H1 (cell line): ENCODE measurements around the gene DNMT1. TPM values are rescaled to one million over a fixed set of nuclear protein-coding genes. Genes with fewer than 3 reads are reported as not detected.

Source experiments
- CTCF ChIA-PET: fragments of 300-600 bp; sonication (Branson Sonifier 250); formaldehyde crosslinking; loops from one replicate; lab custom pipeline; 2021; ENCODE audit not compliant: partially characterized antibody; lab: Charles Lee
- POLR2A ChIA-PET: fragments of 300-600 bp; sonication (Branson Sonifier 250); formaldehyde crosslinking; loops from one replicate; lab custom pipeline; 2021; ENCODE audit warnings: inconsistent platforms; ENCODE audit not compliant: partially characterized antibody; lab: Charles Lee
- DNase-seq, 2 experiments: peaks; one replicate each; pipeline versions ENCODE4 v3.0.0 to v3.0.0-alpha.2; 2010 to 2022; ENCODE audit warnings: low spot score in 2 of 2, low read depth in 1 of 2, mixed read lengths in 1 of 2
- FAIRE-seq: peaks from 2 replicates; lab custom pipeline; 2011; peaks lifted over from hg19 to GRCh38; lab: Jason Lieb, UNC
- H2AFZ ChIP-seq: 2 replicates; pipeline ENCODE4 v1.8.1; 2012; ENCODE audit warnings: low read length, inconsistent platforms
- H2AK5ac ChIP-seq: 2 replicates; pipeline ENCODE4 v1.6.1; 2013; ENCODE audit warnings: low read depth, low read length
- H2BK120ac ChIP-seq: replicated peaks from 2 replicates; pipeline ENCODE3; 2013; ENCODE audit warnings: low read depth, low read length, inconsistent platforms
- H2BK12ac ChIP-seq: 2 replicates; pipeline ENCODE4 v1.6.1; 2013; ENCODE audit warnings: low read depth, low read length
- H2BK15ac ChIP-seq: 2 replicates; pipeline ENCODE4 v1.6.1; 2013; ENCODE audit warnings: low read length
- H2BK20ac ChIP-seq: 2 replicates; pipeline ENCODE4 v1.6.1; 2013; ENCODE audit warnings: low read length
- H2BK5ac ChIP-seq: 2 replicates; pipeline ENCODE4 v1.6.1; 2013; ENCODE audit warnings: low read depth, low read length
- H3K14ac ChIP-seq: 2 replicates; pipeline ENCODE4 v1.6.1; 2013; ENCODE audit warnings: inconsistent platforms; ENCODE audit not compliant: insufficient read length
- H3K18ac ChIP-seq: 2 replicates; pipeline ENCODE4 v1.6.1; 2013; ENCODE audit warnings: low read length; ENCODE audit errors: extremely low read depth
- H3K23ac ChIP-seq: 2 replicates; pipeline ENCODE4 v1.6.1; 2013; ENCODE audit warnings: inconsistent platforms; ENCODE audit not compliant: insufficient read length
- H3K23me2 ChIP-seq: 2 replicates; pipeline ENCODE4 v1.6.1; 2013; ENCODE audit warnings: low read depth, low read length
- H3K27ac ChIP-seq: 2 replicates; pipeline ENCODE4 v1.6.1; 2011; ENCODE audit warnings: low read depth, low read length, inconsistent platforms
- H3K27me3 ChIP-seq, 4 experiments: replicated peaks in 1 of 4; 1 replicate in 1 of 4; 2 replicates in 3 of 4; pipeline versions ENCODE4 v1.6.1 to v1.8.1; 2011 to 2013; ENCODE audit warnings: low read length in 3 of 4, mild to moderate bottlenecking in 3 of 4, inconsistent platforms in 2 of 4, mixed read lengths in 2 of 4, moderate library complexity in 1 of 4; ENCODE audit not compliant: control insufficient read depth in 3 of 4, insufficient read depth in 3 of 4; ENCODE audit errors: extremely low read depth in 1 of 4
- H3K36me3 ChIP-seq, 4 experiments: 2 replicates each; pipeline versions ENCODE4 v1.6.1 to v1.8.1; 2011 to 2013; ENCODE audit warnings: mild to moderate bottlenecking in 4 of 4, low read length in 3 of 4, moderate library complexity in 2 of 4, control low read depth in 1 of 4, inconsistent platforms in 1 of 4; ENCODE audit not compliant: insufficient read depth in 4 of 4, control insufficient read depth in 2 of 4
- H3K4ac ChIP-seq: replicated peaks from 2 replicates; pipeline ENCODE3; 2013; ENCODE audit warnings: low read length, low read depth, mixed read lengths, inconsistent platforms; ENCODE audit not compliant: insufficient read length
- H3K4me1 ChIP-seq, 4 experiments: replicated peaks in 1 of 4; 1 replicate in 1 of 4; 2 replicates in 3 of 4; pipeline versions ENCODE4 v1.6.1 to v1.8.1; 2011 to 2013; ENCODE audit warnings: low read length in 3 of 4, inconsistent platforms in 2 of 4, mixed read lengths in 1 of 4; ENCODE audit not compliant: insufficient read depth in 4 of 4, control insufficient read depth in 3 of 4
- H3K4me2 ChIP-seq, 2 experiments: 2 replicates each; pipeline versions ENCODE4 v1.6.1 to v1.8.1; 2011 to 2013; ENCODE audit warnings: low read depth in 2 of 2, low read length in 2 of 2, control low read depth in 1 of 2, inconsistent platforms in 1 of 2, mild to moderate bottlenecking in 1 of 2; ENCODE audit not compliant: insufficient read depth in 1 of 2
- H3K4me3 ChIP-seq, 4 experiments: fragments of 200-600, 300-600 bp in 1 of 4; sonication (generic), shearing (Covaris generic), sonication (Bioruptor Twin) in 1 of 4; 2 replicates each; pipeline versions ENCODE4 v1.5.1 to v1.8.1; 2011 to 2016; ENCODE audit warnings: low read length in 4 of 4, low read depth in 3 of 4, control low read depth in 2 of 4, inconsistent platforms in 2 of 4, mild to moderate bottlenecking in 2 of 4, mixed read lengths in 1 of 4, moderate library complexity in 1 of 4; ENCODE audit not compliant: insufficient read depth in 2 of 4; ENCODE audit errors: extremely low read depth in 1 of 4
- H3K56ac ChIP-seq: replicated peaks from 2 replicates; pipeline ENCODE3; 2013; ENCODE audit warnings: low read depth, mild to moderate bottlenecking, mixed read lengths, low read length, inconsistent platforms; ENCODE audit not compliant: insufficient read length
- H3K79me1 ChIP-seq: 2 replicates; pipeline ENCODE4 v1.6.1; 2013; ENCODE audit warnings: low read depth, low read length, control low read depth
- H3K79me2 ChIP-seq, 2 experiments: 2 replicates each; pipeline versions ENCODE4 v1.6.1 to v1.8.1; 2012 to 2013; ENCODE audit warnings: low read length in 2 of 2, mild to moderate bottlenecking in 2 of 2, inconsistent platforms in 1 of 2; ENCODE audit not compliant: insufficient read depth in 2 of 2, control insufficient read depth in 1 of 2
- H3K9ac ChIP-seq, 4 experiments: replicated peaks in 1 of 4; 1 replicate in 1 of 4; 2 replicates in 3 of 4; pipeline versions ENCODE4 v1.6.1 to v1.8.1; 2011 to 2013; ENCODE audit warnings: low read depth in 3 of 4, low read length in 3 of 4, control low read depth in 2 of 4, mild to moderate bottlenecking in 2 of 4, moderate library complexity in 2 of 4, inconsistent platforms in 1 of 4; ENCODE audit errors: extremely low read depth in 1 of 4
- H3K9me3 ChIP-seq, 2 experiments: 2 replicates each; pipeline versions ENCODE4 v1.6.1 to v1.8.1; 2012 to 2013; ENCODE audit warnings: mild to moderate bottlenecking in 2 of 2, moderate library complexity in 2 of 2, control low read depth in 1 of 2, inconsistent platforms in 1 of 2, low read depth in 1 of 2, low read length in 1 of 2, mixed read lengths in 1 of 2; ENCODE audit not compliant: insufficient read depth in 2 of 2
- H4K20me1 ChIP-seq, 2 experiments: replicated peaks in 1 of 2; 2 replicates each; pipeline versions ENCODE3 to v1.8.1; 2011 to 2013; ENCODE audit warnings: inconsistent platforms in 2 of 2, low read length in 2 of 2, mild to moderate bottlenecking in 1 of 2; ENCODE audit not compliant: insufficient read depth in 2 of 2, control insufficient read depth in 1 of 2
- H4K5ac ChIP-seq: 2 replicates; pipeline ENCODE4 v1.6.1; 2013; ENCODE audit warnings: low read length, low read depth, mixed read lengths, inconsistent platforms; ENCODE audit not compliant: insufficient read length
- H4K8ac ChIP-seq: 2 replicates; pipeline ENCODE4 v1.8.0; 2013; ENCODE audit warnings: mild to moderate bottlenecking, moderate library complexity, low read length, inconsistent platforms; ENCODE audit not compliant: insufficient read depth; ENCODE audit errors: extremely low read depth
- H4K91ac ChIP-seq: replicated peaks from 2 replicates; pipeline ENCODE3; 2013; ENCODE audit warnings: low read length, mixed read lengths, inconsistent platforms; ENCODE audit not compliant: insufficient read length
- BACH1 ChIP-seq: IDR thresholded peaks from 2 replicates; pipeline ENCODE4 v1.6.1; 2012; ENCODE audit warnings: low read length, improper control_type of control experiment
- BRCA1 ChIP-seq: IDR thresholded peaks from 2 replicates; pipeline ENCODE4 v1.6.1; 2012; ENCODE audit warnings: low read depth, low read length, improper control_type of control experiment
- EGR1 ChIP-seq: IDR thresholded peaks from 2 replicates; pipeline ENCODE4 v1.6.1; 2011; ENCODE audit warnings: low read depth, low read length, borderline replicate concordance
- GABPA ChIP-seq: IDR thresholded peaks from 2 replicates; pipeline ENCODE4 v1.6.1; 2011; ENCODE audit warnings: mild to moderate bottlenecking, low read length, moderate library complexity, borderline replicate concordance; ENCODE audit not compliant: insufficient read depth
- GTF2F1 ChIP-seq: IDR thresholded peaks from 2 replicates; pipeline ENCODE4 v1.6.1; 2012; ENCODE audit warnings: low read depth, low read length, improper control_type of control experiment, borderline replicate concordance
- PHF8 ChIP-seq: fragments of 200-600 bp; sonication (generic); conservative IDR thresholded peaks from 2 replicates; pipeline ENCODE4 v1.7.1; 2012; ENCODE audit warnings: low read depth, mild to moderate bottlenecking, inconsistent platforms, low read length, moderate library complexity
- POLR2A ChIP-seq, 2 experiments: IDR thresholded peaks; 1 replicate in 1 of 2; 2 replicates in 1 of 2; pipeline ENCODE4 v1.6.1; 2011; ENCODE audit warnings: low read depth in 2 of 2, low read length in 2 of 2, mild to moderate bottlenecking in 2 of 2; ENCODE audit errors: control extremely low read depth in 1 of 2
- RAD21 ChIP-seq, 2 experiments: IDR thresholded peaks in 1 of 2; conservative IDR thresholded peaks in 1 of 2; 2 replicates each; pipeline ENCODE4 v1.6.1; 2011; ENCODE audit warnings: low read depth in 2 of 2, low read length in 2 of 2, improper control_type of control experiment in 1 of 2, inconsistent platforms in 1 of 2, mild to moderate bottlenecking in 1 of 2, moderate library complexity in 1 of 2
- SAP30 ChIP-seq: fragments of 300-600 bp; sonication (generic); IDR thresholded peaks from 2 replicates; pipeline ENCODE4 v1.7.1; 2012; ENCODE audit warnings: low read length, moderate library complexity, mild to moderate bottlenecking, inconsistent platforms; ENCODE audit not compliant: insufficient read depth, insufficient replicate concordance
- SIN3A ChIP-seq, 2 experiments: IDR thresholded peaks in 1 of 2; conservative IDR thresholded peaks in 1 of 2; 2 replicates each; pipeline ENCODE4 v1.6.1; 2011 to 2012; ENCODE audit warnings: low read length in 2 of 2, improper control_type of control experiment in 1 of 2, low read depth in 1 of 2, mild to moderate bottlenecking in 1 of 2
- SIX5 ChIP-seq: IDR thresholded peaks from 2 replicates; pipeline ENCODE4 v1.6.1; 2011; ENCODE audit warnings: mild to moderate bottlenecking, low read depth, low read length
- TBP ChIP-seq: IDR thresholded peaks from 2 replicates; pipeline ENCODE4 v1.6.1; 2011; ENCODE audit warnings: low read depth, low read length, improper control_type of control experiment
- TEAD4 ChIP-seq: IDR thresholded peaks from 2 replicates; pipeline ENCODE4 v1.6.1; 2012; ENCODE audit warnings: low read depth, low read length, inconsistent platforms, mixed read lengths
- WGBS, 2 experiments: shearing (Covaris generic) in 1 of 2; methylation state at CpG; one replicate each; pipeline versions ENCODE4 v1.1.6 to v1.1.7; 2013 to 2015; ENCODE audit warnings: low lambda C conversion rate in 2 of 2, mixed read lengths in 2 of 2, inconsistent platforms in 1 of 2, low coverage in 1 of 2, missing lambda C conversion rate in 1 of 2; ENCODE audit not compliant: insufficient replicate concordance in 2 of 2, insufficient coverage in 1 of 2, insufficient read length in 1 of 2; ENCODE audit errors: extremely low coverage in 1 of 2, missing lambda C conversion rate in 1 of 2; 5-methylcytosine and 5-hydroxymethylcytosine counted together
- polyA plus RNA-seq, 7 experiments: library from polyadenylated mRNA; depleted of rRNA in 3 of 7; stranded (reverse) in 5 of 7; unstranded in 2 of 7; fragments of >200 nt in 5 of 7; fragments of 200-250 nt in 2 of 7; gene quantifications; 1 replicate in 5 of 7; 2 replicates in 1 of 7; 4 replicates in 1 of 7; pipeline versions ENCODE4 v1.2.1 to v1.2.3, GENCODE V29; 2011 to 2013; ENCODE audit warnings: missing spikeins in 2 of 7, mixed read lengths in 2 of 7
- total RNA-seq: library from RNA; stranded (reverse); fragmentation: NEBNext Ultra II Directional; extraction: Animal tissue kit (Norgen Biotek cat#: 25700); gene quantifications from 2 replicates; pipeline ENCODE4 v1.2.1, GENCODE V29; 2021
- TF ChIP-seq, protein P1 (sequence below): IDR thresholded peaks from 2 replicates; pipeline ENCODE4 v1.6.1; 2011; ENCODE audit warnings: low read depth, mild to moderate bottlenecking, low read length; ENCODE audit not compliant: insufficient read depth

DNMT1 gene
- total and polyA plus RNA-seq, 2 of the 8 experiments (the other 6 are each of a cell fraction or from before 2014, with no cell fraction given) = 101 to 210 TPM

DNA sequence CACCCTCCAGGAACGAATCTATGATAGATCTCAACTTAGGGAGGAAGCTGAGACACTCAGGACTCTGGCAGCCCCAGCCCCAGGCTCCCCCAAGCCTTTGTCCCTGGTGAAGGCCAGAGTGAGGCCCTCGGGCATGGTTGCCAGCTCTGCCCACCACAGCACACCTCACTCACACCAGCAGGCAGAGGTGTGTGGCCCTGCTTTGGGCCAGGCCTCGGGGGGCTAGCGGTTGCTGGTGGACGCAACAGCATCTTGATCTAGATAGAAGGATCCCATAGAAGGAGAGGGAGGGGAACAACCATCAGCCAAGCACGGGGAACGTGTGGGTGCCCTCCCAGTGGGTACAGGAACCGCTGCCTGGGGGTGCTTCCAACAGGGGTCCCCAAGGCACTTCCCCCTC, 36.7 kb downstream of the DNMT1 start:
- Histone ChIP-seq H3K56ac (no peak overlapping the region), H2BK120ac (no peak overlapping the region), H3K9me3 (no peaks in the 10 kb centered on the region)
- TF ChIP-seq POLR2A (IDR thresholded peaks at IDR 0.05; ENCODE audit: control extremely low read depth in 1 of 2, low read depth in 2 of 2, low read length in 2 of 2) = no peak
- no peak for TF ChIP-seq GTF2F1
- no peak for TF ChIP-seq PHF8
- no peak for TF ChIP-seq TBP
- TF ChIP-seq BACH1 = no peak
- no peak for TF ChIP-seq EGR1
- TF ChIP-seq SIX5 = no peak
- TF ChIP-seq TEAD4 = no peak
- no peak for TF ChIP-seq SAP30
- TF ChIP-seq BRCA1 = no peak
- TF ChIP-seq, protein P1, sequence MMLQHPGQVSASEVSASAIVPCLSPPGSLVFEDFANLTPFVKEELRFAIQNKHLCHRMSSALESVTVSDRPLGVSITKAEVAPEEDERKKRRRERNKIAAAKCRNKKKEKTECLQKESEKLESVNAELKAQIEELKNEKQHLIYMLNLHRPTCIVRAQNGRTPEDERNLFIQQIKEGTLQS = no peak
- no peak for TF ChIP-seq SIN3A (conservative IDR thresholded peaks at IDR 0.05 in 1 of 2, IDR thresholded peaks at IDR 0.05 in 1 of 2; ENCODE audit: low read depth in 1 of 2, low read length in 2 of 2)
- TF ChIP-seq RAD21 (IDR thresholded peaks at IDR 0.05 in 1 of 2, conservative IDR thresholded peaks at IDR 0.05 in 1 of 2; ENCODE audit: low read depth in 2 of 2, low read length in 2 of 2) = no peak
- no peak for TF ChIP-seq GABPA

More for the DNA sequence above, 36.7 kb downstream of the DNMT1 start:
- Histone ChIP-seq H3K79me1 (no peaks in the 10 kb centered on the region; the same call in 1 of the 2 replicates), H3K9ac (no peak overlapping the region), H4K91ac (no peak overlapping the region), H3K27me3 (no peaks in the 10 kb centered on the region), H2AK5ac (no peak overlapping the region), H3K4me3 (no peak overlapping the region), H4K5ac (no peak overlapping the region), H3K27ac (no peak overlapping the region), H3K36me3 (peaks cover 69 to 97% (median 91%) of the 10 kb centered on the region in 4 experiments), H3K4me1 (no peaks in the 10 kb centered on the region), H3K79me2 (no peaks in the 10 kb centered on the region), H3K14ac (no peak overlapping the region), H2BK5ac (no peak overlapping the region), H2AFZ (no peak overlapping the region), H4K20me1 (peaks cover 9 to 12% of the 10 kb centered on the region in 2 experiments), H3K4ac (no peak overlapping the region), H3K23me2 (no peaks in the 10 kb centered on the region), H4K8ac (no peak overlapping the region), H3K18ac (no peak overlapping the region), H2BK20ac (no peak overlapping the region), H2BK15ac (no peak overlapping the region), H2BK12ac (no peak overlapping the region), H3K23ac (no peak overlapping the region), H3K4me2 (no peak overlapping the region)
- POLR2A ChIA-PET = interaction anchor here (0.9 to 1.5 kb wide), 3 partner anchors 11 to 37 kb away, joined by 3 to 4 read pairs (median 3); partner anchors contain the start of gene DNMT1
- FAIRE-seq = no peak
- no peak for DNase-seq
- 89% methylated on average over 5 of the region's 8 CpGs; no CpG with 5 or more reads in 1 of the 2 experiments for WGBS, 2 experiments
- CTCF ChIA-PET = interaction anchor here (0.8 to 1.1 kb wide), 6 partner anchors 12 to 101 kb away, joined by 3 read pairs; no protein-coding TSS in a partner anchor
